ENCODE data around the gene SIGLEC10.

Gene SIGLEC10

DNA sequence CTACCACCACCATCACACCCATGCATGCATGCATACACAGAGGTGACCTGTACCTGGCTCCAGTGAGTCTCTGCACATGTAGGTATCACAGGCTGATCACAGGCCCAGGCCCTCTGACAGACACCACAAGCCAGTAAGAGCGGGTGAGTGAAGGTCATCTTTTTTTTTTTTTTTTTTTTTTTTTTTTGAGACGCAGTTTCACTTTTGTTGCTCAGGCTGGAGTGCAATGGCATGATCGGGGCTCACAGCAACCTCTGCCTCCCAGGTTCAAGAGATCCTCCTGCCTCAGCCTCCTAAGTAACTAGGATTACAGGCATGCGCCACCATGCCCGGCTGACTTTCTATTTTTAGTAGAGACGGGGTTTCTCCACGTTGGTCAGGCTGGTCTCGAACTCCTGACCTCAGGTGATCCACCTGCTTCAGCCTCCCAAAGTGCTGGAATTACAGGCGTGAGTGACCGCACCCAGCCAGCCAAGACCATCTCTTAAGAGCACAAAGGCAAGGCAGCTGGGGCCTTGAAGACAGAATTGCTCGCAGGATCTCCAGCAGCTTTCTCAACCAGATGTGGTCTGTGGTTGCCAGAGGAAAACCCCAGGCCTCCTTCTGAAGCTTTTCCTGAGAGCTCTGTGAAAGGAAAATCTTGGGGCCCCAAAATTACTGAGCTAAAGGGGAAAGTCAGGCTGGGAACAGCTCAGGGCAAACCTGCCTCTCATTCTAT lies 41.8 kb downstream of the SIGLEC10 start:
- no peaks in the 10 kb centered on the region for H4K20me1 ChIP-seq (ENCODE audit: low read depth, low read length)
- no peaks in the 10 kb centered on the region for H3K36me3 ChIP-seq (ENCODE audit: low read length)
- no peaks in the 10 kb centered on the region for H3K9me3 ChIP-seq (ENCODE audit: insufficient read depth, low read length)
- H3K9ac ChIP-seq (ENCODE audit: low read length): no peak overlapping the region
- H3K4me3 ChIP-seq (ENCODE audit: insufficient read depth, low read length, poor library complexity, severe bottlenecking): no peak overlapping the region
- H3K9me2 ChIP-seq (replicated peaks; ENCODE audit: insufficient read depth, low read length): no peaks in the 10 kb centered on the region
- H3F3A ChIP-seq (ENCODE audit: insufficient read depth): no peaks in the 10 kb centered on the region
- H3K27me3 ChIP-seq (ENCODE audit: low read length): no peaks in the 10 kb centered on the region
- no peak overlapping the region for H2AFZ ChIP-seq (ENCODE audit: low read depth, low read length, severe bottlenecking)
- H3K27ac ChIP-seq (ENCODE audit: low read depth, low read length): no peak overlapping the region
- H3K79me2 ChIP-seq (ENCODE audit: insufficient read depth, low read length): no peaks in the 10 kb centered on the region
- H3K4me2 ChIP-seq (ENCODE audit: low read depth, low read length, poor library complexity, severe bottlenecking): no peak overlapping the region
- TF ChIP-seq EZH2phosphoT487 (conservative IDR thresholded peaks at IDR 0.05; ENCODE audit: low read length): no peak
- TF ChIP-seq, protein P1, sequence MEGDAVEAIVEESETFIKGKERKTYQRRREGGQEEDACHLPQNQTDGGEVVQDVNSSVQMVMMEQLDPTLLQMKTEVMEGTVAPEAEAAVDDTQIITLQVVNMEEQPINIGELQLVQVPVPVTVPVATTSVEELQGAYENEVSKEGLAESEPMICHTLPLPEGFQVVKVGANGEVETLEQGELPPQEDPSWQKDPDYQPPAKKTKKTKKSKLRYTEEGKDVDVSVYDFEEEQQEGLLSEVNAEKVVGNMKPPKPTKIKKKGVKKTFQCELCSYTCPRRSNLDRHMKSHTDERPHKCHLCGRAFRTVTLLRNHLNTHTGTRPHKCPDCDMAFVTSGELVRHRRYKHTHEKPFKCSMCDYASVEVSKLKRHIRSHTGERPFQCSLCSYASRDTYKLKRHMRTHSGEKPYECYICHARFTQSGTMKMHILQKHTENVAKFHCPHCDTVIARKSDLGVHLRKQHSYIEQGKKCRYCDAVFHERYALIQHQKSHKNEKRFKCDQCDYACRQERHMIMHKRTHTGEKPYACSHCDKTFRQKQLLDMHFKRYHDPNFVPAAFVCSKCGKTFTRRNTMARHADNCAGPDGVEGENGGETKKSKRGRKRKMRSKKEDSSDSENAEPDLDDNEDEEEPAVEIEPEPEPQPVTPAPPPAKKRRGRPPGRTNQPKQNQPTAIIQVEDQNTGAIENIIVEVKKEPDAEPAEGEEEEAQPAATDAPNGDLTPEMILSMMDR (IDR thresholded peaks at IDR 0.05; ENCODE audit: insufficient read depth, low read length, poor library complexity, severe bottlenecking): no peak

DNA sequence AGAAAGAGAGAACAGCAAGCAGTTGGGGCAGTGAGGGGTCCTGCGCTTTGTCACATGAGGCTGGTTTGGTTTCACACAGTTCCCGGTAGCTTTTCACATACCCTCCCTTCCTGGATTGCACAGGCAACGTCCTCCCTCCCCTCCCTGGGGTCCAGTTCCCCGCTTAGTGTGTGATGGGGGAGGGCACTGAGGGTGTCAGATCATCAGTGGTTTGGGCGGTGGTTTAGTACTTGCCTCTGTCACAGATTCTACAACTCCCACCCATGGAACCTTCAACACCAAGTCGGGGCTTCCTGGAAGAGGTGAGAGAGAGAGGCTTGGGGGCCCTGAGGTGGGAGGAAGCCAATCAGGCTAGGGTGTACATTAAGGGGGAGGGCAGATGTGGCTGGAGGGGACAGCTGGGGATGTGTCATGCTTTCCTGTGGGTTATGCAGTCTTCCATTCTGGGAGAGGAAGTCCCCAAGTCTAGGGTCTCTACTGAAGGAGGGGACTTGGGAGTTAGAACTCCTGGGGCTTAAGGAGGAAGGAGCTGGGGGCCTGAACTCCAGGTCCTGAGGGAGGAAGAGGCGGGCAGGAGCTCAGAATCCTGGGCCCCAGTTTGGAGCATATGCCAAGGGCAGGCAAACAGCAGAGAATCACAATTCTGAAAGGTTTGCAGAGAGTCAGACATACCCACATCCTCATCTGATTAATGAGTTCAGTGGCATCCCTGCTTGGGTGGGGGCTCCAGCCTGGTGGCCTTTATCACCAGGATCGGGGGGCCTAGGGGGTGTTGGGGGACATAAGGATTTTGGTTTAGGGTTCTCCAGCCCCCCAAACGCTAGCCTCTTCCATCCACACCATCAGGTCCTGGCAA lies 44.6 kb downstream of the SIGLEC10 start, which contains the start of gene NKG7:
TSS of gene NKG7 (minus strand) at position 6 of the 856 bp plus-strand sequence. CDS start 119 bp downstream, outside the sequence.
- Histone ChIP-seq H3K9me3 (ENCODE audit: insufficient read depth, low read length) (no peaks in the 10 kb centered on the region), H3K4me2 (ENCODE audit: low read depth, low read length, poor library complexity, severe bottlenecking) (no peak within 1 kb of the TSS), H3K79me2 (ENCODE audit: insufficient read depth, low read length) (no peaks in the 10 kb centered on the region), H3K9me2 (replicated peaks; ENCODE audit: insufficient read depth, low read length) (no peaks in the 10 kb centered on the region), H3K27me3 (ENCODE audit: low read length) (no peaks in the 10 kb centered on the region), H2AFZ (ENCODE audit: low read depth, low read length, severe bottlenecking) (no peak within 1 kb of the TSS), H3K36me3 (ENCODE audit: low read length) (no peaks in the 10 kb centered on the region), H3F3A (ENCODE audit: insufficient read depth) (no peaks in the 10 kb centered on the region), H4K20me1 (ENCODE audit: low read depth, low read length) (no peaks in the 10 kb centered on the region), H3K27ac (ENCODE audit: low read depth, low read length) (no peak within 1 kb of the TSS), H3K4me3 (ENCODE audit: insufficient read depth, low read length, poor library complexity, severe bottlenecking) (no peak within 1 kb of the TSS), H3K9ac (ENCODE audit: low read length) (no peak within 1 kb of the TSS)
- no peak for TF ChIP-seq EZH2phosphoT487 (conservative IDR thresholded peaks at IDR 0.05; ENCODE audit: low read length)
- TF ChIP-seq, protein P1 (IDR thresholded peaks at IDR 0.05; ENCODE audit: insufficient read depth, low read length, poor library complexity, severe bottlenecking): no peak

DNA sequence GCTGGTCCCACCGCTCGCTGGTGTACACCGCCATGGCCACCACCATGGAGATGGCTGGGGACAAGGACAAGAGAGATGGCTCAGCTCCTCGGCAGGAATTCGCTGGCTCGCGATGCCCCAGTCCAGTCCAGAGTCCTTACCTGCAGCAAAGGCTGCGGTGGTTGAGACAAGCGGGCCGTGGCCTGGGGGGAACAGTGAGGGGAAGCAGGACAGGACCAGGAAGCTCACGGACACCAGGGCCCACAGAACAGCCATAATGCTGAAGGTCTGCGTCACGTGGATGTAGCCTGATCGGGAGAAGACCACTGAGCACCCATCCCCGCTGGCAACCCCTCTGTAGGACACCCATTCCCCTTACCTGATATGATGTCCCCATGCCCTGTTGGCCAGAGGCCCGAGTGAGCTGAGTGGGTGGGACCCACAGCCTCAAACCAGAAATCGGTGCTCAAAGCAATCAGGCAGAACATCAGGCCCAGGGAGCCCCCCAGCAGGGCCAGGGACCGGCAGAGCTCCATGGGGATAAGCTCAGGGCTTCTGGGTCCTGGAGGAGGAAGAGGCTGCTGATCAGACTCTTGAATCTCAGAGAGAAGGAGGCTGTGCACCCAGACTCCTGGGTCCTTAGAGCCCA lies 45.3 kb downstream of the SIGLEC10 start:
- Histone ChIP-seq H3F3A (ENCODE audit: insufficient read depth) (no peaks in the 10 kb centered on the region), H3K9me2 (replicated peaks; ENCODE audit: insufficient read depth, low read length) (no peaks in the 10 kb centered on the region), H3K36me3 (ENCODE audit: low read length) (no peaks in the 10 kb centered on the region), H3K4me3 (ENCODE audit: insufficient read depth, low read length, poor library complexity, severe bottlenecking) (no peak overlapping the region), H2AFZ (ENCODE audit: low read depth, low read length, severe bottlenecking) (no peak overlapping the region), H3K27ac (ENCODE audit: low read depth, low read length) (no peak overlapping the region), H3K27me3 (ENCODE audit: low read length) (no peaks in the 10 kb centered on the region), H3K9ac (ENCODE audit: low read length) (no peak overlapping the region), H4K20me1 (ENCODE audit: low read depth, low read length) (no peaks in the 10 kb centered on the region), H3K4me2 (ENCODE audit: low read depth, low read length, poor library complexity, severe bottlenecking) (no peak overlapping the region), H3K9me3 (ENCODE audit: insufficient read depth, low read length) (no peaks in the 10 kb centered on the region), H3K79me2 (ENCODE audit: insufficient read depth, low read length) (no peaks in the 10 kb centered on the region)
- TF ChIP-seq, protein P1 (IDR thresholded peaks at IDR 0.05; ENCODE audit: insufficient read depth, low read length, poor library complexity, severe bottlenecking): no peak
- TF ChIP-seq EZH2phosphoT487 (conservative IDR thresholded peaks at IDR 0.05; ENCODE audit: low read length): no peak

Data from SU-DHL-6 (cell line).